Measurements from ENCODE around the gene GAREM1. TPM values are rescaled to one million over a fixed set of nuclear protein-coding genes. Genes with fewer than 3 reads are reported as not detected.

Gene GAREM1
- total RNA-seq, 1 experiment from 2014 or later, result 21.4 TPM

- no peak for TF ChIP-seq CTCF (IDR thresholded peaks at IDR 0.05; ENCODE audit: unreplicated experiment)
- no peak for DNase-seq (ENCODE audit: unreplicated experiment)
- POLR2A ChIA-PET, result interaction anchor here (0.5 kb wide), 1 partner anchor 13 kb away, joined by 3 read pairs; no protein-coding TSS in a partner anchor
- no TSS peak for BruUV-seq (replicated peaks)
- Mint-ChIP-seq H3K4me3 (ENCODE audit: unreplicated experiment) (no peak overlapping the region), H3K27me3 (ENCODE audit: insufficient read depth, unreplicated experiment) (no peaks in the 10 kb centered on the region), H3K27ac (ENCODE audit: low read depth, unreplicated experiment) (no peak overlapping the region), H3K9me3 (ENCODE audit: unreplicated experiment) (no peaks in the 10 kb centered on the region), H3K4me1 (ENCODE audit: insufficient read depth, unreplicated experiment) (no peaks in the 10 kb centered on the region), H3K36me3 (ENCODE audit: insufficient read depth, unreplicated experiment) (peaks cover 4% of the 10 kb centered on the region)
- intact Hi-C loops (cut with micrococcal nuclease), result no loop called here
- CTCF ChIA-PET, result interaction anchor here (1.0 to 1.4 kb wide), 3 partner anchors 17 to 298 kb away, joined by 3 to 9 read pairs (median 4); no protein-coding TSS in a partner anchor
Observed at GRCh38 chr18:32251466-32251865, 219.2 kb downstream of the GAREM1 start.

GRCh38 chr18:32249147-32249929 lies 221.3 kb downstream of the GAREM1 start:
- Mint-ChIP-seq H3K36me3 (ENCODE audit: insufficient read depth, unreplicated experiment) (no peaks in the 10 kb centered on the region), H3K4me3 (ENCODE audit: unreplicated experiment) (no peak overlapping the region), H3K27me3 (ENCODE audit: insufficient read depth, unreplicated experiment) (no peaks in the 10 kb centered on the region), H3K27ac (ENCODE audit: low read depth, unreplicated experiment) (no peak overlapping the region), H3K4me1 (ENCODE audit: insufficient read depth, unreplicated experiment) (no peaks in the 10 kb centered on the region), H3K9me3 (ENCODE audit: unreplicated experiment) (no peaks in the 10 kb centered on the region)
- DNase-seq (ENCODE audit: unreplicated experiment), result no peak
- TF ChIP-seq CTCF (IDR thresholded peaks at IDR 0.05; ENCODE audit: unreplicated experiment), result no peak
- ChIA-PET CTCF (interaction anchor here (1.0 to 1.4 kb wide), 2 partner anchors 23 to 221 kb away, joined by 3 to 4 read pairs; partner anchors contain the start of gene GAREM1), POLR2A (no interaction called here)
- intact Hi-C loops (cut with micrococcal nuclease), result no loop called here
- no TSS peak for BruUV-seq (replicated peaks)

GRCh38 chr18:32244881-32245280 lies 225.8 kb downstream of the GAREM1 start:
- no peak for DNase-seq (ENCODE audit: unreplicated experiment)
- no peaks in the 10 kb centered on the region for H3K4me1 Mint-ChIP-seq (ENCODE audit: insufficient read depth, unreplicated experiment)
- no peaks in the 10 kb centered on the region for H3K27me3 Mint-ChIP-seq (ENCODE audit: insufficient read depth, unreplicated experiment)
- BruUV-seq (replicated peaks), result no TSS peak
- ChIA-PET CTCF (interaction anchor here (0.6 kb wide), 1 partner anchor 307 kb away, joined by 3 read pairs; no protein-coding TSS in a partner anchor), POLR2A (no interaction called here)
- H3K9me3 Mint-ChIP-seq (ENCODE audit: unreplicated experiment), result no peaks in the 10 kb centered on the region
- no peak overlapping the region for H3K27ac Mint-ChIP-seq (ENCODE audit: low read depth, unreplicated experiment)
- no peak overlapping the region for H3K4me3 Mint-ChIP-seq (ENCODE audit: unreplicated experiment)
- H3K36me3 Mint-ChIP-seq (ENCODE audit: insufficient read depth, unreplicated experiment), result no peaks in the 10 kb centered on the region
- intact Hi-C loops (cut with micrococcal nuclease), result no loop called here
- no peak for TF ChIP-seq CTCF (IDR thresholded peaks at IDR 0.05; ENCODE audit: unreplicated experiment)

- intact Hi-C loops (cut with micrococcal nuclease), result no loop called here
- ChIA-PET POLR2A (no interaction called here), CTCF (interaction anchor here (0.6 to 1.6 kb wide), 2 partner anchors 9 to 260 kb away, joined by 3 to 5 read pairs; no protein-coding TSS in a partner anchor)
- TF ChIP-seq CTCF (IDR thresholded peaks at IDR 0.05; ENCODE audit: unreplicated experiment), result no peak
- Mint-ChIP-seq H3K27ac (ENCODE audit: low read depth, unreplicated experiment) (no peak overlapping the region), H3K4me3 (ENCODE audit: unreplicated experiment) (no peak overlapping the region), H3K36me3 (ENCODE audit: insufficient read depth, unreplicated experiment) (no peaks in the 10 kb centered on the region), H3K27me3 (ENCODE audit: insufficient read depth, unreplicated experiment) (no peaks in the 10 kb centered on the region), H3K4me1 (ENCODE audit: insufficient read depth, unreplicated experiment) (no peaks in the 10 kb centered on the region), H3K9me3 (ENCODE audit: unreplicated experiment) (no peaks in the 10 kb centered on the region)
- BruUV-seq (replicated peaks), result no TSS peak
- DNase-seq (ENCODE audit: unreplicated experiment), result no peak
Observed at GRCh38 chr18:32243358-32243757, 227.3 kb downstream of the GAREM1 start.
